CD14-positive monocyte (primary cell): ENCODE measurements around the gene NXPH2. TPM values are rescaled to one million over a fixed set of nuclear protein-coding genes. Genes with fewer than 3 reads are reported as not detected.

Source experiments
- DNase-seq, 3 donors: peaks; one replicate each; pipeline ENCODE4 v3.0.0-alpha.2; 2011 to 2022
- H2AFZ ChIP-seq: 2 replicates; pipeline ENCODE4 v1.6.0; 2012; ENCODE audit warnings: mild to moderate bottlenecking, low read depth, low read length, inconsistent platforms; ENCODE audit not compliant: insufficient read depth, poor library complexity, severe bottlenecking
- H3K27ac ChIP-seq, 2 donors: 1 replicate in 1 of 2; 2 replicates in 1 of 2; pipeline ENCODE4 v1.5.1; 2012 to 2013; ENCODE audit warnings: low read length in 2 of 2, control low read depth in 1 of 2, inconsistent platforms in 1 of 2, low read depth in 1 of 2, mild to moderate bottlenecking in 1 of 2
- H3K27me3 ChIP-seq, 2 donors: one replicate each; pipeline versions ENCODE4 v1.6.0 to v1.6.1; 2011 to 2013; ENCODE audit warnings: low read length in 2 of 2; ENCODE audit not compliant: control insufficient read depth in 2 of 2, insufficient read depth in 2 of 2
- H3K36me3 ChIP-seq, 2 donors: replicated peaks in 1 of 2; 1 replicate in 1 of 2; 2 replicates in 1 of 2; pipeline versions ENCODE4 v1.5.1 to v1.6.1; 2012 to 2013; ENCODE audit warnings: low read length in 2 of 2, control low read depth in 1 of 2, inconsistent platforms in 1 of 2, mild to moderate bottlenecking in 1 of 2; ENCODE audit not compliant: insufficient read depth in 2 of 2, control insufficient read depth in 1 of 2
- H3K4me1 ChIP-seq, 2 donors: 1 replicate in 1 of 2; 2 replicates in 1 of 2; pipeline versions ENCODE4 v1.5.1 to v1.6.1; 2012 to 2013; ENCODE audit warnings: low read length in 2 of 2, control low read depth in 1 of 2, inconsistent platforms in 1 of 2, mild to moderate bottlenecking in 1 of 2, moderate library complexity in 1 of 2; ENCODE audit not compliant: insufficient read depth in 2 of 2, control insufficient read depth in 1 of 2
- H3K4me2 ChIP-seq: replicated peaks from 2 replicates; pipeline ENCODE3; 2012; ENCODE audit warnings: low read length, moderate library complexity, mild to moderate bottlenecking; ENCODE audit not compliant: poor library complexity, severe bottlenecking; ENCODE audit errors: extremely low read depth
- H3K4me3 ChIP-seq, 3 experiments: fragments of 200-600 bp in 1 of 3; sonication (generic) in 1 of 3; replicated peaks in 1 of 3; 1 replicate in 2 of 3; 2 replicates in 1 of 3; pipeline ENCODE4 v1.5.1; 2011 to 2013; ENCODE audit warnings: low read length in 3 of 3, mild to moderate bottlenecking in 3 of 3, control low read depth in 2 of 3, low read depth in 2 of 3, inconsistent platforms in 1 of 3, moderate library complexity in 1 of 3
- H3K79me2 ChIP-seq: 2 replicates; pipeline ENCODE4 v1.6.0; 2012; ENCODE audit warnings: mild to moderate bottlenecking, control low read depth, inconsistent platforms, low read length, moderate library complexity; ENCODE audit not compliant: insufficient read depth
- H3K9ac ChIP-seq: 2 replicates; pipeline ENCODE4 v1.6.0; 2017; ENCODE audit warnings: low read length, mild to moderate bottlenecking; ENCODE audit not compliant: insufficient read depth, poor library complexity, severe bottlenecking
- H3K9me3 ChIP-seq, 2 donors: replicated peaks in 1 of 2; 1 replicate in 1 of 2; 2 replicates in 1 of 2; pipeline versions ENCODE4 v1.5.1 to v1.6.1; 2012 to 2013; ENCODE audit warnings: low read length in 2 of 2, control low read depth in 1 of 2; ENCODE audit not compliant: control insufficient read depth in 1 of 2, insufficient read depth in 1 of 2
- H4K20me1 ChIP-seq: 2 replicates; pipeline ENCODE4 v1.6.0; 2012; ENCODE audit warnings: mild to moderate bottlenecking, low read length, control low read depth, moderate library complexity; ENCODE audit not compliant: insufficient read depth
- H3K27ac Mint-ChIP-seq, 7 donors: one replicate each; pipeline ENCODE4 v1.8.0; 2020; ENCODE audit warnings: mild to moderate bottlenecking in 7 of 7, mixed read lengths in 7 of 7, moderate library complexity in 6 of 7, inconsistent platforms in 2 of 7
- H3K27me3 Mint-ChIP-seq, 3 donors: one replicate each; pipeline ENCODE4 v1.8.0; 2021 to 2022; ENCODE audit warnings: low read depth in 3 of 3, mild to moderate bottlenecking in 3 of 3, mixed read lengths in 3 of 3, moderate library complexity in 3 of 3, inconsistent platforms in 1 of 3
- H3K36me3 Mint-ChIP-seq, 2 donors: one replicate each; pipeline ENCODE4 v1.8.0; 2020; ENCODE audit warnings: mixed read lengths in 2 of 2, inconsistent platforms in 1 of 2, mild to moderate bottlenecking in 1 of 2
- H3K4me1 Mint-ChIP-seq: one replicate; pipeline ENCODE4 v1.8.0; 2020; ENCODE audit warnings: mild to moderate bottlenecking, mixed read lengths
- H3K4me3 Mint-ChIP-seq, 2 donors: one replicate each; pipeline ENCODE4 v1.8.0; 2020; ENCODE audit warnings: mild to moderate bottlenecking in 2 of 2, mixed read lengths in 2 of 2, moderate library complexity in 1 of 2
- H3K9me3 Mint-ChIP-seq, 7 donors: one replicate each; pipeline ENCODE4 v1.8.0; 2020 to 2022; ENCODE audit warnings: mixed read lengths in 7 of 7, mild to moderate bottlenecking in 6 of 7, moderate library complexity in 6 of 7, inconsistent platforms in 2 of 7
- whole genome bisulfite sequencing: methylation state at CpG from one replicate; pipeline ENCODE4 v1.1.5; 2013; ENCODE audit warnings: missing lambda C conversion rate; ENCODE audit not compliant: insufficient coverage; 5-methylcytosine and 5-hydroxymethylcytosine counted together
- intact Hi-C, 2 donors: fragments of 100-400 bp; cut with micrococcal nuclease; formaldehyde crosslinking; loops; one replicate each; pipeline versions ENCODE4 v1.15.0 to v1.15.1; 2023
- polyA plus RNA-seq, 3 donors: library from polyadenylated mRNA; depleted of rRNA in 1 of 3; unstranded in 2 of 3; stranded (reverse) in 1 of 3; fragments of 300-500 nt in 2 of 3; fragments of >200 nt in 1 of 3; fragmentation: Illumina TruSeq in 2 of 3; gene quantifications; 1 replicate in 2 of 3; 2 replicates in 1 of 3; pipeline ENCODE4 v1.2.3, GENCODE V29; 2012 to 2021
- TF ChIP-seq, protein P1 (sequence below): fragments of 200-600 bp; IDR thresholded peaks from one replicate; pipeline ENCODE4 v1.8.0; 2022; ENCODE audit warnings: antibody characterized with exemption, mild to moderate bottlenecking

NXPH2 gene
- polyA plus RNA-seq, 3 donors: not detected

DNA sequence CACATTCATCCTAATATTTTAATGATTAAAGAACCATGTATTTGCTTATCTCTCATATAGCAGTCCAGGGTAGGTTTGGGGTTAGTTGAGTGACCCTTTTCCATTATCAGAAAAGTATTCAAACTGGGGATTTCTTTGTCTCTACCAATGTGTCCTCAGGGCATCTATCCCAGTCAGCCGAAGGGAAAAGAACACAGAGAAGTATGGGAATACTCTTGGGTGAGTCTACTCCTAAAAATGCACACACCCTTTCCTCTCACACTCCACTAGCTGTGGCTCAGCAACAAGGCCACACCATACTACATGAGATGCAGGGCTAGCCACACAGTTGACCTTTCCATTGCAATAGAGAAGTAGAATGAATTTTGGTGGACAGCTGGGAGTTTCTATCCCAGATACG lies 114.3 kb downstream of the NXPH2 start:
- no peak overlapping the region for H3K27ac ChIP-seq
- H3K27ac Mint-ChIP-seq: no peak overlapping the region
- TF ChIP-seq, protein P1, sequence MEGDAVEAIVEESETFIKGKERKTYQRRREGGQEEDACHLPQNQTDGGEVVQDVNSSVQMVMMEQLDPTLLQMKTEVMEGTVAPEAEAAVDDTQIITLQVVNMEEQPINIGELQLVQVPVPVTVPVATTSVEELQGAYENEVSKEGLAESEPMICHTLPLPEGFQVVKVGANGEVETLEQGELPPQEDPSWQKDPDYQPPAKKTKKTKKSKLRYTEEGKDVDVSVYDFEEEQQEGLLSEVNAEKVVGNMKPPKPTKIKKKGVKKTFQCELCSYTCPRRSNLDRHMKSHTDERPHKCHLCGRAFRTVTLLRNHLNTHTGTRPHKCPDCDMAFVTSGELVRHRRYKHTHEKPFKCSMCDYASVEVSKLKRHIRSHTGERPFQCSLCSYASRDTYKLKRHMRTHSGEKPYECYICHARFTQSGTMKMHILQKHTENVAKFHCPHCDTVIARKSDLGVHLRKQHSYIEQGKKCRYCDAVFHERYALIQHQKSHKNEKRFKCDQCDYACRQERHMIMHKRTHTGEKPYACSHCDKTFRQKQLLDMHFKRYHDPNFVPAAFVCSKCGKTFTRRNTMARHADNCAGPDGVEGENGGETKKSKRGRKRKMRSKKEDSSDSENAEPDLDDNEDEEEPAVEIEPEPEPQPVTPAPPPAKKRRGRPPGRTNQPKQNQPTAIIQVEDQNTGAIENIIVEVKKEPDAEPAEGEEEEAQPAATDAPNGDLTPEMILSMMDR: no peak
- no peak overlapping the region for H3K9ac ChIP-seq
- no peak overlapping the region for H3K4me3 ChIP-seq
- H3K79me2 ChIP-seq: no peaks in the 10 kb centered on the region
- no peak overlapping the region for H3K4me3 Mint-ChIP-seq
- DNase-seq: no peak
- no peaks in the 10 kb centered on the region for H3K27me3 ChIP-seq
- H3K36me3 ChIP-seq: no peaks in the 10 kb centered on the region
- H3K4me1 ChIP-seq: no peaks in the 10 kb centered on the region
- H3K9me3 Mint-ChIP-seq: peaks cover 0 to 4% (median 0%) of the 10 kb centered on the region in 7 donors
- H2AFZ ChIP-seq: no peak overlapping the region
- H3K4me2 ChIP-seq: no peak overlapping the region
- H3K36me3 Mint-ChIP-seq: no peaks in the 10 kb centered on the region
- WGBS: 83% methylated on average over 1 of the region's 2 CpGs
- no peaks in the 10 kb centered on the region for H3K9me3 ChIP-seq
- H3K27me3 Mint-ChIP-seq: peaks cover 0 to 2% (median 0%) of the 10 kb centered on the region in 3 donors
- H3K4me1 Mint-ChIP-seq: no peaks in the 10 kb centered on the region
- intact Hi-C loops: no loop called here
- H4K20me1 ChIP-seq: no peaks in the 10 kb centered on the region

DNA sequence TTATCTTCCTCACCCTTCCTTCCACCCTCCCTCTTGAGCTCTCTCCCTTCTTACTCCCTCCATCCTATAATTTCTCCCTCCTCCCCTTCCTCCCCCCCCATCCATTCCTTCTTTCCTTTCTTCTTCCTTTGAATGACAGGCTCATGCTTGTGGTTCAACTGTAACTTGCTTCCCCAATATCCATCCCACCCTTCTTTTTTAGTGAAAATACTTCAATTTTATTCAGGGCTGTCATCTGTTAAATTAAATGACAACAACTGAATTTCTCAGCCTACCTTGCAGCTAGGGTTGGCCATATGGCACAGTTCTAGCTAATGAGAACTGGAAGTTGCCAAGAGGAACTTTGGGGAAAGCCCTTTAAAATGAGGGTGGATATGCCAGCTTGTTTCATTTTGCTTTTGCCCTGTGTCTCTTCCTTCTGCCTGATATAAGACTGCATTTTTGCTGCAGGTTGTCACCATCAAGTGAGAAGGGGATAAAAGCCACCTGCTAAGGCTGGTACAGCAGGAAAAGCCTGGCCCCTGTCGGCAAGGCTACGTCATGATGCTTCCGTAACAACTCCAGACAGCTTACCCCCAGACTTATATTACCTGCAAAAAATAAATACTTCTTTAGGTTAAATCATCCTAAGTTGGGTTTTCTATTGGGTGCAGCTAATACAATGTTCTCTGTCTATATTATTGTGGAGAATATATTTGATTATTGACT lies 121.8 kb downstream of the NXPH2 start:
- Histone ChIP-seq H3K9me3 (no peaks in the 10 kb centered on the region), H3K36me3 (no peaks in the 10 kb centered on the region), H3K27ac (no peak overlapping the region), H3K4me1 (no peaks in the 10 kb centered on the region), H3K4me3 (no peak overlapping the region), H4K20me1 (no peaks in the 10 kb centered on the region), H3K4me2 (no peak overlapping the region), H3K9ac (no peak overlapping the region), H3K79me2 (no peaks in the 10 kb centered on the region), H3K27me3 (no peaks in the 10 kb centered on the region), H2AFZ (no peak overlapping the region)
- H3K36me3 Mint-ChIP-seq: no peaks in the 10 kb centered on the region
- peak overlapping the region in 1 of 7 donors; percentile 24 for H3K27ac Mint-ChIP-seq
- peaks cover 0 to 3% (median 2%) of the 10 kb centered on the region in 3 donors for H3K27me3 Mint-ChIP-seq
- DNase-seq: no peak
- H3K4me1 Mint-ChIP-seq: peaks cover 5% of the 10 kb centered on the region
- intact Hi-C loops: no loop called here
- no peak overlapping the region for H3K4me3 Mint-ChIP-seq
- TF ChIP-seq, protein P1: no peak
- peaks cover 0 to 20% (median 0%) of the 10 kb centered on the region in 7 donors for H3K9me3 Mint-ChIP-seq
- whole genome bisulfite sequencing: no CpG with 5 or more reads among the region's 3 CpGs
